NT2/D1 (cell line): Measurements from ENCODE around the gene ANKRD45.
"Not testable (repeated sequence)": the region's sequence is repeated elsewhere in the genome, so short reads cannot be mapped to it uniquely, and the experiment has no call there.

Source experiments
- SUZ12 ChIP-seq: IDR thresholded peaks from 2 replicates; pipeline ENCODE4 v1.6.1; 2011; ENCODE audit not compliant: insufficient read length, insufficient read depth; ENCODE audit errors: extremely low read depth
- YY1 ChIP-seq: IDR thresholded peaks from 2 replicates; pipeline ENCODE4 v1.6.1; 2011; ENCODE audit not compliant: insufficient read length, insufficient read depth

- not testable (repeated sequence) for TF ChIP-seq YY1, SUZ12
Observed at GRCh38 chr1:173683838-173684237, 14.2 kb upstream of the ANKRD45 start.
